GM19351 (cell line): ENCODE measurements around the gene GRK5.
A peak's percentile ranks its signal among the peaks of the same experiment; 100 is the strongest.
"Not testable (repeated sequence)": the region's sequence is repeated elsewhere in the genome, so short reads cannot be mapped to it uniquely, and the experiment has no call there.

ENCODE experiments used
- ATAC-seq: cut with Tn5 transposase; IDR thresholded peaks from one replicate; pipeline ENCODE4 v1.9.1; 2021; ENCODE audit warnings: mild to moderate bottlenecking, moderate library complexity; ENCODE audit not compliant: unreplicated experiment

GRK5 gene

GRCh38 chr10:119272338-119272734 lies 65.0 kb downstream of the GRK5 start:
- not testable (repeated sequence) for ATAC-seq

DNA sequence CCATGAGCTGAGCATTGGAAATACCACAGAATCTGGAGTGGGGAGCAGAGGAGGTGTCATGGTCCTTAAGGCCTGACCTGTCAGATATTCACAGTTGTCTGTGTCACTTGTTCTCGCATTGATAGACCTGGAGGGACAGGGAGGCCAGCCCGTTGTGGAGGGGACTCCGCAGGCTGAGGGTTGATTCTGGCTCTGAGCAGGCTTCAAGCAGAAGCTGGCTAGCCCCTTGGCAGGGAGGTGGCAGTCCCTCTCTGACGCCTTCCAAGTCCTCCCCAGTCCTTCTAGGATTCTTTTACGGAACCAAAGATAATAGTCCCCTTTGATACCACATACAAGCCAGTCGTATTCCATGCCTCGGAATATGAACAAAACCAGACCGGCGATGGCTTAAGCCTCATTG lies 65.4 kb downstream of the GRK5 start:
- no peak for ATAC-seq

DNA sequence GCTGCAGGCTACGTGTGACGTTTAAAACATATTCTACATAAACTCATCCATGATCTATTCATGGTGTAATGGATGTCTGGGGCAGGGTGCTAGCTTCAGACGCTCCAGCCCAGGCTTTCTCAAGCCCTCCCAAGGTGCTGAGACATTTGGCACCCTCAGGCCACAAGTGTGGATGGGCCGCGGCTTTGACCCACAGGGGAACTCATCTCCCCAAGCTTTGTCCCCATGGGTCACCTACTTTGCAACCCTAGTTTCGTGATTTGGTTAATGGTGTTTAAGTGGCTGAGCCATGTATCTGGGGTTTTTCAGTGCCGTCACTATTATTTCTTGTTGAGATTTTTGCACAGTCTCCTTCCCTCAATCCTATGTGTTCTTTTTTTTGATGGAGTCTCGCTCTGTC lies 66.0 kb downstream of the GRK5 start:
- ATAC-seq = no peak

DNA sequence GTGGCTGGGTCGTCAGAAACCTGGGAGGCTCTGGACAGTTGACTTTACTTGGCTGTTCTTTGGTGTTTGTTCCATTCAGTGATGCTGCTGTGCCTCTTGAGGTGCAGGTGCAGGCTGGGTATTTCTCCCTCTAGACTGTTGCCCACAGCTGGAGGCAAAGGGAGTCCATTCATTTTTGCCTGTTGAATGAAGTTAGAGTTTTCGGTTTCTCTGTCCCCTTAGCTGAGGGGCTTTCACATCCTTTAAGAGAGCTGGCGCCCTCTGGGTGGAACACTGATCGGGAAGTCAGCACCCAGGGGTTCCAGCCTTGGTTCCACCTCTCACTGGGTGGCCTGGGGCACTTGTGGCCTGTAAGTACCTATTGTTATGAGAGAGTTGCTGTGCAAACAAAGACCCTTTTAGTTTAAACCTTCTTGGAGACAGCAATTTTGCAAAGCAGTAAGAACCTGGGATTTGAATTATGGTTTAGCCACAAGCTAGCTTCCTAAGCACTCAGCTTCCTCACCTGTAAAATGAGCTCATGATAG lies 67.2 kb downstream of the GRK5 start:
- ATAC-seq = no peak

DNA sequence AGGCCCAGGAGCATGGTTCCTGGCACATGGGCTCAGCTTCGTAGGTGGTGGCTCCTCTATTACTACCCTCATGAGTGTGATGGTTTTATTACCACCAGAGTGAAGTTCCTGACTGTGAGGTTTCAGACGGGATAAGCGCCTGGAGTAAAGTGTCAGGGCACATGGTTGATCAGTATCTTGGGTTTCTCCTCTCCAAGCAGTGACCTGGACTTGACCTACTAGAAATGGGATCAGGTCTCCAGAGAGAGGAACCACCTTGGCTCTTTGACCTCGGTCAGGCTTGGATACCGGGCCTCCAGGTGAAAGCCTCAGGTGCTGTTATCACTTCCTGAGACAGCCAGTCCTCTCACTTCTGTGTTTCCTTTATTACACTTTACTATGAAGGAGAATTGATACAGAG lies 67.7 kb downstream of the GRK5 start:
- no peak for ATAC-seq

DNA sequence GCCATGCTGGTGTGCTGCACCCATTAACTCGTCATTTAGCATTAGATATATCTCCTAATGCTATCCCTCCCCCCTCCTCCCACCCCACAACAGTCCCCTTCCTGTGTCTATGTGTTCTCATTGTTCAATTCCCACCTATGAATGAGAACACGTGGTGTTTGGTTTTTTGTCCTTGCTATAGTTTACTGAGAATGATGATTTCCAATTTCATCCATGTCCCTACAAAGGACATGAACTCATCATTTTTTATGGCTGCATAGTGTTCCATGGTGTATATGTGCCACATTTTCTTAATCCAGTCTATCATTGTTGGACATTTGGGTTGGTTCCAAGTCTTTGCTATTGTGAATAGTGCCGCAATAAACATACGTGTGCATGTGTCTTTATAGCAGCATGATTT lies 68.8 kb downstream of the GRK5 start:
- ATAC-seq = not testable (repeated sequence)

DNA sequence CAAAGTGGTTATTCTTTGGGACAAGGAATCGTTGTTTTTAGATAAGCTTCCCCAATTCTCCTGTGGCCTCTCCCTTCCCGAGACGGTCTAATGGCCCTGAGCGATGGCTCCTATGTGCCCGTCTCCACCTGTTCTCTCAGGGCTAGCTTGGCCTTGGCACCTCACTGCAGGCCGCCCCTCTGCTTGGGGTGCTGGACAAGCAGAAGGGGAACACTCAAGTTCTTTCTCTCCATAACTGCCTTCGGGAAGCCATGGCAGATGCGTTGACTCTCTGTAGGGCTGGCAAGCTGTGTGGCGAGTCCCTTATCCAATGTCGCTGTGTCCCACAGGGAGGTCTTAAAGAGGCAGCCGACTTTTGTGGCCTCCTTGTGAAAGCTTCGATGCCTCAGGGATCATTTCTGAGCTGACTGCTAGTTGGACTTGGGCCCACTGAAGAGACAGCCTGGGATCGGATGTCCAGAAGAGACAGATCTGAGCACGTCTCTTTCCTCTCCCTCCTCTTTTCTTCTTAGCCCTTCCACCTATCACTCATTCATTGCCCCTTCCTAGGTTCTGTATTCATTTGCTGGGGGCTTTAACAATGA lies 70.8 kb downstream of the GRK5 start:
- ATAC-seq = no peak

DNA sequence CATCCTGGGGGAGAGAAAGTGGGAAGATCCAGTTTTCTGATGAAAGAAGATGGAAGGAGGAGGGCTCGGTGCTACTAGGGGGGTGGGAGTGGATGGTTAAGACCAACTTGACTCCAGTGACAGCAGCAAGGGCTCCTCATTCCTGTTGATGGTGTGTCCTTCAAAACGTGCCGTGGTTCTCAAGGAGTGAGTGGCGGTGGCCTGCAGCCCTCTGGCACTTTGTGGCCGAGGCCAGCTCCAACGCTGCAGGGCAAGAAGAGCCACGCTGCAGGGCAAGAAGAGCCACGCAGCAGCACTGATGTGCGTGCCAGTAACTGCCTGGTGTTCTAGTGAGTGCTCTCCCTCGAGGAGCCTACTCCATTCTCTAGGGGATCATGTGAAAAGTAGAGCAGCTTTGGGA lies 72.1 kb downstream of the GRK5 start:
- ATAC-seq = no peak

DNA sequence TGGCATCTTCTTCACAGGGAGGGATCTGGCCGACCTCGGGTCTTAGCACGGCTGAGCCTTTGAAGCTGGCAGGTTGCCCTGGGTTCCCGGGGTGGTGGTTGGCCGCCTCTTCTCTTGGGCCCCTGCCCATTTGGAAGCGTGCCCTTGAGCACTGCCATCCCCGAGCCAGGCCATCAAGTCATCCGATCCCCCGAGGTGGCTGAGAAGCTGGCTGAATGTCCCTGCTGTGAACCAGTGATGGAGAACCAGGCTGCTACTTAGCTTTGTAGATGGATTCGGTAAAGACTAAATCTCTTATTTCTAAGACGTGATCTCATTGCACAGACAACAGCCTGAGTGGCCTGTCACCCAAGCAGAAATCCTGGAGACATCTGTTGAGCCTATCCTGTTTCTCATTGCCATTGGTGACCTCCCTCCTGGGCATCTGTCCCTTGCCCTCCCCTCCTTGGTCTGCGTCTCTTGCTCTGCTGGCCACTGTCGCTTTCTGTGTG lies 74.3 kb downstream of the GRK5 start:
- no peak for ATAC-seq

- no peak for ATAC-seq
These were observed 75.1 kb downstream of the GRK5 start for GRCh38 chr10:119282446-119282845.

DNA sequence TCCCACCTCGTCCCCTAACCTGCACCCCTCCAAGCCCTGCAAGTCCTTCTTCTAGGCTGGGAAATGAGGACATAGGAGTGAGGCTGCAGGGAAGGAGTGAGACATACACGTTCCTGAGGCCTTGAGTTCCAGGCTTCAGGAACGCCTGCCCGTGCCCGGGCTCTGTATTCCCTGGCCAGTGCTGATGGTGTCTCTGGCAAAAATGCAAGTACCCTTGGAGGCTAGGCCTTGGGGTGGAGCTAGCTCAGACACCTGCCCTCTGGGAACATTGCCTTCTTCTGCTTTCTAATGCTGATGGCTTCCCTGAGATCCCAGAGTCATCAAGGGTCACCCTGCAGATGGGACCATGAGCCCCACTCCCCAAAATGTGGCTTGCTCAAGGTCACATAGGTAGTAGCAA lies 76.0 kb downstream of the GRK5 start:
- no peak for ATAC-seq

DNA sequence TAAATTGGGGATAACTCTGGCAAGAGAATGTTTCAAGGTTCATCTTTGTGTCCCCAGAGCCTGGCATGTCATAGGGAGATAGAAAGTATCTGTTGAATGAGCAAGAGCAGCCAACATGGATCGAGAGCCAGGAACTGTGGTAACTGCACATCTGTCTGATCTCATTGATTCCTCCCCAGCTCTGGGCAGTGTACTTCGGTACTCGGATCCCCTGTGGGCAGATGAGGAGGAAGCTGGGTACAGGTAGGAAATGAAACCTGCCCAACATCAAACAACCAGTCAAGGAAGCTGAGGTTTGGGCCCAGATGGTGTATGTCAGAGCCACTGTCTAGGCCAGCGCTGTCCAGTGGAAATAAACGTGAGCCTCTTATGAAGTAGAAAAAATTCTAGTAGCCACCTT lies 76.4 kb downstream of the GRK5 start:
- peak; percentile 71 for ATAC-seq

DNA sequence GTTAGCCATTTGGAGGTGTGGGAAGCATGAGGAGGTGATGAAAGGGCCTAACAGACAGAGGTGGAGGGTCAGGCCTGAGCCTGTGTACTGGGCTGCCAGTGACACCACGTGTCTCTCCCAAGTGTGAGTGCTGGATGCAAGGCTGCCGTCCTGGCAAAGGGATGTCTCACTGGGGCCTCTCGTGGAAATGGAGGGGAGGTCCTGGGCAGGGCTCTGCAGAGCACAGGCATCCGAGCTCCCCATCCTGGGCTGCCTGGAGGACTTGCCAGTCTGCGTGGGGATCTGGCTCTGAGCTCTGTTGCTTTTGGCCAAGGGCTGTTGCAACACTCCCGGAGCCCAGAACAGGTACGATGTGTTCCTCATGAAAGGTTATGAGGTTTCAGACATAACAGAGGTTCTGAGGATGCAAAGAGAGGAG lies 77.3 kb downstream of the GRK5 start:
- no peak for ATAC-seq

DNA sequence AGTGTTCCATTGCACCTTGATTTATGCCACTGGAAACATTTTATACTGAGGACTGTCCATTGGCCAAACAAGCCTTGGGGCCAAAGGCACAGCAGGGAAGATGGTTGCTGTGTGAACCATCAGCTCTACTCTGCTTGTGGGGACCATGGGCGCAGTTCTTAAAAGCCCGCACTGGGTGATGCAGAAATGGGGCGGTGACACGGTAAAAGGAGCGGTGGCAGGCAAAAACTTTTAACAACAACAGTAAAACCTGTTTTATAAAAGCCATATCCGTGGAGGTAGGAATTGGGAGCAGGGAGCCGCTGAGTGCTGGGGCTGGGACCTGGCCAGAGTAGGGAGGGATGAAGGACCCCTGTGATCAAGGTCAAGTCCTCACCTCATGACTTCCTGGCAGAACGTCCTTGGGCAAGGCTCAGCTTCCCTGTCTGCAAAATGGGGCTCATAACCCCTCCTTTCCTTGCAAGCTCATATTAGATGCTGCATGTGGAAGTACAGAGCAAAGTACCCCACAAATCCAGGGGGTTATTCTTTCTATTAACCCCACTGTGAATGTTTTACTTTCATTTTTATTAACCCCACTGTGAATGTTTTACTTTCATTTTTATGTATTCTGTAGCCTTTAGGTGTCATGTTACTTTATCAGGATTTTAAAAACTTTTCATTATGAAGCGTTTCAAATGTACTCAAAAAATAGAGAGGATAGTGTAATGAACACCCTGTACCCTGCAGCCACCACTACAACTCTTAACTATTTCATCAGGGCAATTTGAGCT lies 78.3 kb downstream of the GRK5 start:
- ATAC-seq = peak; percentile 64

DNA sequence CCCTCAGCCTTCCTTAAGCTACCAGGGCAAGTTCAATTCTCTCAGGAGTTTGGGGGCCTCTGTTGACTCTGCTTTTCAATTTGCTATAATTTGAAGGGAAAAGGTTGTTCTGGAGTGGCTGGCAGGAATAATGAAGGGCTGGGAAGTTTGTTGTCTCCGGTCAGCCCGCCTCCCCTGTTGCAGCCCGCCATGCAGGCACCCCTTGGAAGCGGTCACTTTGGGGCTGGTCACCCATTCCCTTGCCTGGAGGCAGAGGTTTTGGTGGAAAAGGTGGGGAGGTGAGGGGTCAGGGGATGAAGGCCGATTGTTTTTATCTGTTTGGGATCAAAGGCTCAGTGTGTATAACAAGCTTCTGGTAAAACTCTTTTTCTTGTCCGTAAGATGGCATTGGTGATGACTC lies 79.1 kb downstream of the GRK5 start:
- no peak for ATAC-seq

DNA sequence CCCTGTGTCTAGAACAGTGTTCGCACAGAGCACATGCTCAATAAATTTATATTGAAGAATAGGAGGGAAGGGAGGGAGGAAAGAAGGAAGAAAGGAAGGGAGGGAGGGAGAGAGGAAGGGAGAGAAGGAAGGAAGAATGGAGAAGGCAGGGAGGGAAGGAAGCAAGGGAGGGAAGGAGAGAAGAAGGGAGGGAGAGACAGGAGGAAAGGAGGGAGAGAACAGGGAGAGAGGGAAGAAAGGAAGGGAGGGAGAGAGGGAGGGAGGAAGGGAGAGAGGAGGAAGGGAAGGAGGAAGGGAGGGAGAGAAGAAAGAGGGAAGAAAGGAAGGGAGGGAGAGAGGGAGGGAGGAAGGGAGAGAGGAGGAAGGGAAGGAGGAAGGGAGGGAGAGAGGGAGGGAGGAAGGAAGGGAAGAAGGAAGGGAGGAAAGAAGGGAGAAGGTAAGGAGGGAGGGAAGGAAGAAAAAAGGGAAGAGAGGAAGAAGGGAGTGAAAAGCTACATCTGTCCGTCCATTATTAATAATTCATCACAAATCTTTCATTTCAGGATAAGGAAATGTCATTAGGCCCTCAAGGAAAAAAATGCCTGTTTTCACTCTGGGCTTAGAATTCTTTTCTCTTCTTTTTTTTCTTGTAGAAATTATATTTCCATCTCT lies 79.7 kb downstream of the GRK5 start:
- no peak for ATAC-seq

- no peak for ATAC-seq
These were observed 81.2 kb downstream of the GRK5 start for GRCh38 chr10:119288574-119289001.

DNA sequence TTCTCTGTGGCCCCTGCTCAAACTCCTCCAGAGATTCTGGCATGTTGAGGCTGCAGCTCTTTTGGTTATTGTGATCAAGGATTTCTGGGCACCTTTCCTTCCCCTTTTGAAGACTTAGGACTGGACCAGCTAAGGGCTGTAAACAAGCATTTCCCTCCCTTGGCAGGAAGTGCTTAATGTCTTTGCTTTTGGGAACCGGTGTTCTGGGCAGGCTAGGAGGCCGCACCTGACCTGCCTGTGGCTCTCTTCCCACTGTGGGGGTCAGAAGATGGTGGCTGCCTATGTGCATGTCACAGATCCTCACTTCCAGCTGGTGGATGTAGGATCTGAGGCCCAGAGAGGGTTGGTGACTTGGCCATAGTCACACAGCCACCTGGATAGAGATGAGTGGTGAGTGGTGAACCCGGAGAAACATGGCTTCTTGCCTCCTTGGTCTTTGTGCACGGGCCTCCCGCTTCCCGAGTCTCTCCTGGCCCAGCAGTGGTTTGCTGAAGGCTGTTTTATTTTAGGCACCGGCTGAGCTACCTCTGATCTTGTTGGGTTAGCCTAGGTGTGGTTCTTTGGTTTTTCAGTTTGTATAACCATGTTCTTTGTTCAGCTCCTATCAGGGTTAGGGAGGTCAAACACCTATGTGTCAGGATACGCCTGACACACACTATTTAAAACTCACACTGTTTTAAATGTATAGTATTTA lies 82.0 kb downstream of the GRK5 start:
- ATAC-seq = no peak

- no peak for ATAC-seq
These were observed 83.1 kb downstream of the GRK5 start for GRCh38 chr10:119290301-119291048.

- ATAC-seq = no peak
These were observed 84.0 kb downstream of the GRK5 start for GRCh38 chr10:119291223-119291900.
